DOHH2 (cell line): Measurements from ENCODE around the gene EML5.

Experiments used
- H3F3A ChIP-seq: fragments of 200-600 bp; sonication (generic), shearing (Covaris generic); 2 replicates; pipeline ENCODE4 v1.6.0; 2016; ENCODE audit warnings: antibody characterized with exemption, mild to moderate bottlenecking; ENCODE audit not compliant: control insufficient read depth, insufficient read depth
- H3K27ac ChIP-seq: fragments of 200-600 bp; sonication (generic); 2 replicates; pipeline ENCODE4 v1.5.1; 2014; ENCODE audit warnings: low read depth, mild to moderate bottlenecking, low read length, moderate library complexity
- H3K27me3 ChIP-seq: fragments of 200-600 bp; sonication (generic); 2 replicates; pipeline ENCODE4 v1.6.1; 2014; ENCODE audit warnings: mild to moderate bottlenecking, low read length, mixed read lengths; ENCODE audit not compliant: control insufficient read depth
- H3K36me3 ChIP-seq: fragments of 200-600 bp; sonication (generic); 2 replicates; pipeline ENCODE4 v1.6.1; 2014; ENCODE audit warnings: mild to moderate bottlenecking, low read length, moderate library complexity, mixed read lengths; ENCODE audit not compliant: control insufficient read depth
- H3K4me1 ChIP-seq: fragments of 200-600 bp; sonication (generic); 2 replicates; pipeline ENCODE4 v1.6.1; 2014; ENCODE audit warnings: mild to moderate bottlenecking, low read length, mixed read lengths; ENCODE audit not compliant: control insufficient read depth
- H3K4me2 ChIP-seq: fragments of 200-600 bp; sonication (generic); 2 replicates; pipeline ENCODE4 v1.6.0; 2014; ENCODE audit warnings: mild to moderate bottlenecking, low read length, moderate library complexity
- H3K4me3 ChIP-seq: fragments of 200-600 bp; sonication (generic); 2 replicates; pipeline ENCODE4 v1.5.1; 2014; ENCODE audit warnings: mild to moderate bottlenecking, low read length, mixed read lengths
- H3K79me2 ChIP-seq: fragments of 200-600 bp; sonication (generic); 2 replicates; pipeline ENCODE4 v1.6.1; 2014; ENCODE audit warnings: mild to moderate bottlenecking, low read length, mixed read lengths; ENCODE audit not compliant: control insufficient read depth
- H3K9me2 ChIP-seq: fragments of 200-600 bp; sonication (generic); replicated peaks from 2 replicates; pipeline ENCODE4 v1.6.1; 2014; ENCODE audit warnings: mild to moderate bottlenecking, low read length, mixed read lengths; ENCODE audit not compliant: control insufficient read depth
- H3K9me3 ChIP-seq: fragments of 200-600 bp; sonication (generic); 2 replicates; pipeline ENCODE4 v1.6.1; 2014; ENCODE audit warnings: antibody characterized with exemption, low read length, mixed read lengths; ENCODE audit not compliant: control insufficient read depth, insufficient read depth
- H4K20me1 ChIP-seq: fragments of 200-600 bp; sonication (generic); 2 replicates; pipeline ENCODE4 v1.6.0; 2014; ENCODE audit warnings: low read depth, mild to moderate bottlenecking, antibody characterized with exemption, low read length, moderate library complexity; ENCODE audit not compliant: control insufficient read depth, insufficient read depth
- EZH2phosphoT487 ChIP-seq: fragments of 200-600 bp; sonication (generic); IDR thresholded peaks from 2 replicates; pipeline ENCODE4 v1.6.1; 2017; ENCODE audit warnings: borderline replicate concordance, mild to moderate bottlenecking, antibody characterized with exemption, low read length, moderate library complexity, mixed read lengths
- TF ChIP-seq, protein P1 (sequence below): fragments of 200-600 bp; sonication (generic); IDR thresholded peaks from one replicate; pipeline ENCODE4 v1.5.1; 2014; ENCODE audit warnings: antibody characterized with exemption, mild to moderate bottlenecking, low read depth, low read length; ENCODE audit not compliant: poor library complexity, severe bottlenecking

EML5 gene

DNA sequence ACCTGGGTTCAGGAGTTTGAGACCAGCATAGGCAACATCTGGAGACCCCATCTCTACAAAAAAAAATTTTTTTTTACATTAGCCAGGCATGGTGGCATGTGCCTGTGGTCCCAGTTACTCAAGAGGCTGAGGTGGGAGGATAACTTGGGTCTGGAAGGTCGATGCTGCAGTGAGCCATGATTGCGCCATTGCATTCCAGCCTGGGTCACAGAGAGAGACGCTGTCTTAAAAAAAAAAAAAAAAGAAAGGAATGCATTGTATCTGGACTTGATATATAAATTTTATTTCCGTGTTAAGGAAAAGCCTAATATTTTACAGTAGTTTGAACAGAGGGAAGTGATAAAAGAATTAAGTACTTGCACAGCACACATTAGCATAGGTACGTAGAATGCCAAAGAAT is 132.7 kb downstream of the EML5 start:
- Histone ChIP-seq H3K79me2 (no peaks in the 10 kb centered on the region), H3K27ac (no peak overlapping the region)

DNA sequence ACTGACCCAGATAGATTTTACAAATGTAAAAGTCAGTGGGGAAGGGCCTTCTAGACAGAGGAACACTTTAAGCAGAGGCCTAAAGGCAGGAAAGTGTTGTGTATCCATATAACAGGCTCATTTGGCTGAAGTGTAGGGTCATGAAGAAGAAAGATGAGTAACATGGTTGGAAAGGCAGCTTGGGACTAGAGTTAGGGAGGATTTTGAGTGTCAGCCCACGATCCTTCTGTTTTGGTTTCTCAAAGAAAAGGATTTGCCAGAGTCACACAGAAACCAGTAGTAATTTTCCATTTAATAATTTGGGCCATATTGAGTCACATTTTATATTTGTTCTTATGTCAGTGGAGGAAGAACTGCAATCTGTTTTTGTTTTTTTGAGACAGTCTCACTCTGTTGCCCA is 153.5 kb downstream of the EML5 start:
- Histone ChIP-seq H3K9me3 (no peaks in the 10 kb centered on the region), H3K27ac (no peak overlapping the region), H3K79me2 (no peaks in the 10 kb centered on the region), H4K20me1 (no peaks in the 10 kb centered on the region), H3F3A (no peaks in the 10 kb centered on the region), H3K36me3 (no peaks in the 10 kb centered on the region), H3K27me3 (no peaks in the 10 kb centered on the region), H3K4me2 (no peak overlapping the region), H3K4me3 (no peak overlapping the region), H3K4me1 (no peaks in the 10 kb centered on the region), H3K9me2 (no peaks in the 10 kb centered on the region)
- no peak for TF ChIP-seq EZH2phosphoT487
- TF ChIP-seq, protein P1, sequence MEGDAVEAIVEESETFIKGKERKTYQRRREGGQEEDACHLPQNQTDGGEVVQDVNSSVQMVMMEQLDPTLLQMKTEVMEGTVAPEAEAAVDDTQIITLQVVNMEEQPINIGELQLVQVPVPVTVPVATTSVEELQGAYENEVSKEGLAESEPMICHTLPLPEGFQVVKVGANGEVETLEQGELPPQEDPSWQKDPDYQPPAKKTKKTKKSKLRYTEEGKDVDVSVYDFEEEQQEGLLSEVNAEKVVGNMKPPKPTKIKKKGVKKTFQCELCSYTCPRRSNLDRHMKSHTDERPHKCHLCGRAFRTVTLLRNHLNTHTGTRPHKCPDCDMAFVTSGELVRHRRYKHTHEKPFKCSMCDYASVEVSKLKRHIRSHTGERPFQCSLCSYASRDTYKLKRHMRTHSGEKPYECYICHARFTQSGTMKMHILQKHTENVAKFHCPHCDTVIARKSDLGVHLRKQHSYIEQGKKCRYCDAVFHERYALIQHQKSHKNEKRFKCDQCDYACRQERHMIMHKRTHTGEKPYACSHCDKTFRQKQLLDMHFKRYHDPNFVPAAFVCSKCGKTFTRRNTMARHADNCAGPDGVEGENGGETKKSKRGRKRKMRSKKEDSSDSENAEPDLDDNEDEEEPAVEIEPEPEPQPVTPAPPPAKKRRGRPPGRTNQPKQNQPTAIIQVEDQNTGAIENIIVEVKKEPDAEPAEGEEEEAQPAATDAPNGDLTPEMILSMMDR: no peak

More for the DNA sequence above, 132.7 kb downstream of the EML5 start:
- Histone ChIP-seq H3K4me3 (no peak overlapping the region), H3K4me1 (no peaks in the 10 kb centered on the region), H3K36me3 (no peaks in the 10 kb centered on the region), H3K9me2 (no peaks in the 10 kb centered on the region), H3F3A (peaks cover 5% of the 10 kb centered on the region; the same call in 1 of the 2 replicates), H3K9me3 (no peaks in the 10 kb centered on the region), H3K4me2 (no peak overlapping the region), H3K27me3 (no peaks in the 10 kb centered on the region), H4K20me1 (no peaks in the 10 kb centered on the region)
- TF ChIP-seq EZH2phosphoT487: no peak
- TF ChIP-seq, protein P1: no peak

DNA sequence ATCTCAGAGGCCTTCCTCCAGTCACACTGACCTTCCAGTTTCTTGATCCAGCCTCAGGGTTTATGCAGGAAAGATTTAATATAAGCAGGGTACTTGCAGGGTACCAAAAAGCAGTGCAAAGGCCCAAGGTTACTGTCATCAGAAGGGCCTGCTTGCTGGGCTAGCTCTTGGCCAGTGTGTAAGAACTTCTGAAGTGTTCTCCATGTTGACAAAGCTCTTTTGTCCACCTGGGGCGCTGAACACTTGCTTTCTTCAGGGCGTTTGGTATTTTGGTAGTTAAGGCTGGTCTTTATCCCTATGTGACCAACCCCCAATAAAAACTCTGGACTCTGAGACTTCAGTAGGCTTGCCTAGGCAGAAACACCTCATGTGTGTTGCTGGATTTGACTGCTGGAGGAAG is 160.2 kb downstream of the EML5 start:
- no peaks in the 10 kb centered on the region for H3K36me3 ChIP-seq
- H3K4me3 ChIP-seq: no peak overlapping the region

DNA sequence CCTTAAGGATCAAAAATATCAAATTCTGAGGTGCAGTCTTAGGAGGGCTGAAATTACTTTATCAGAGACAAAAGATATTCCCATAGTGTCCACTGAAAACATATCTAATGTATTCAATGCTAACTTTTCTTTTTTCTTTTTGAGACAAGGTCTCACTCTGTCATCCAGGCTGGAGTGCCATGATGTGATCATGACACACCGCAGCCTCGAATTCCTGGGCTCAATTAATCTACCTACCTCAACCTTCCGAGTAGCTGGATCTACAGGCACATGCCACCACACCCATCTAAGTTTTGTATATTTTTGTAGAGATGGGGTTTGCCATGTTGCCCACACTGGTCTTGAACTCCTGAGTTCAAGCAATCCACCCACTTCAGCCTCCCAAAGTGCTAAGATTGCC is 161.7 kb downstream of the EML5 start:
- no peak overlapping the region for H3K4me2 ChIP-seq
- no peak for TF ChIP-seq EZH2phosphoT487
- TF ChIP-seq, protein P1: no peak

More for the DNA sequence above, 160.2 kb downstream of the EML5 start:
- H3K9me2 ChIP-seq: no peaks in the 10 kb centered on the region
- no peak overlapping the region for H3K27ac ChIP-seq
- no peaks in the 10 kb centered on the region for H3K79me2 ChIP-seq
- H4K20me1 ChIP-seq: no peaks in the 10 kb centered on the region
- TF ChIP-seq EZH2phosphoT487: no peak
- H3K4me2 ChIP-seq: no peak overlapping the region
- H3K9me3 ChIP-seq: no peaks in the 10 kb centered on the region
- no peaks in the 10 kb centered on the region for H3K4me1 ChIP-seq
- 0 out of 2 replicates have a peak, but pooled peaks cover 2% of the 10 kb centered on the region for H3F3A ChIP-seq
- H3K27me3 ChIP-seq: no peaks in the 10 kb centered on the region

More for the DNA sequence above, 161.7 kb downstream of the EML5 start:
- no peaks in the 10 kb centered on the region for H3K36me3 ChIP-seq
- no peaks in the 10 kb centered on the region for H3K79me2 ChIP-seq
- H3K4me1 ChIP-seq: no peaks in the 10 kb centered on the region
- no peaks in the 10 kb centered on the region for H3K9me3 ChIP-seq
- H3K27ac ChIP-seq: no peak overlapping the region
- H3K4me3 ChIP-seq: no peak overlapping the region
- no peaks in the 10 kb centered on the region for H3K9me2 ChIP-seq
- H4K20me1 ChIP-seq: no peaks in the 10 kb centered on the region
- H3F3A ChIP-seq: 0 out of 2 replicates have a peak, but pooled peaks cover 2% of the 10 kb centered on the region
- no peaks in the 10 kb centered on the region for H3K27me3 ChIP-seq
